OCI-M1 (cell line): Measurements from ENCODE around the gene IER3.

Experiments
- DNase-seq: peaks from one replicate; lab custom pipeline; 2025; lab: John Stamatoyannopoulos, UW

The IER3 gene

GRCh38 chr6:30744054-30744805 is at the start of gene IER3:
IER3 (minus strand) TSS chr6:30744547; CDS start chr6:30744518, 29 bp downstream.
- DNase-seq = peak; percentile 90

- DNase-seq = peak; percentile 85
Measured at GRCh38 chr6:30793521-30794194, 49.3 kb upstream of the IER3 start.

GRCh38 chr6:30792786-30793185 is 48.4 kb upstream of the IER3 start:
- no peak for DNase-seq

- no peak for DNase-seq
Measured at GRCh38 chr6:30790724-30791383, 46.5 kb upstream of the IER3 start.

DNA sequence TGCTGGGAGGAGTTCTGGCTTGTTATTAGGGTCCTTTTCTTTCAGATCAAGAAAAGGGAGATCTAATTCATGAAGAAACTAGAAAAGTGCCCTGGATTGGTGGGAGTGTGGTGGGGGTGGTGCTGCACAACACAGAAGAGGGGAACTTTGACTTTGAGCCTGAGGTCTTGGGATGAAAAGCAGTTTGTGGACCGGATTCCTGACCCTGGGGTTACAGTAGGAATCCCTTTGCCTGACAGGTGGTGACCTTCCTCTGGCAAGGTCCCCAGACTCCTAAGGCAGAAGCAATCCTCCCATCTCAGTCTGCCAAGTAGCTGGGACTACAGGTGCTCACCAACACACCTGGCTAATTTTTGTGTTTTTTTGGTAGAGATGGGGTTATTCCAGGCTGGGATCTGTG is 45.3 kb upstream of the IER3 start:
- DNase-seq = no peak

GRCh38 chr6:30787954-30788353 is 43.6 kb upstream of the IER3 start:
- DNase-seq = peak; percentile 44

DNA sequence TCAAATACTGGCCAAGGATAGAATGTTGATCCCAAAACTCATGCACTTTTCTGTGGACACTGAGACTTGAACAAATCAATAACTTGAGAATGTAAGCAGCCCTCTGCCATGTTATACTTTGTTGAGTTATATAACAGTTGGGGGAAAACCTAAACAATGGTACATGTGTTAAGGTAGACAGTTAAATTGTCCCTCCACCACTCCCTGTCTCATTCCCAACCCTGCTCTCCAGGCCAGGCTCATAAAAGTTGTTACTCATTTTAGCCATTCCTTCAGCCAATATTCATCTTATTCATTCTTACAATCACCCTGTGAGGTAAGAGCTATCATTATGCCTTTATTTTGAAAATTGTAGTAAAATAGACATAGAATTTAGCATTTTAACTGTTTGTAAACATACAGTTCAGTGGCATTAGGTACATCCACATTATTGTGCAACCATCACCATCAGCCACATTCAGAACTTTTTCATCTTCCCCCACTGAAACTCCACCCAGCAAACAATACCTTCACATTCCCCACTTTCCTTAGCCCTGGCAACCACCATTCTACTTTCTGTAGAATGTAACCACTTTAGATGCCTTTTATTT is 38.2 kb upstream of the IER3 start:
- no peak for DNase-seq

DNA sequence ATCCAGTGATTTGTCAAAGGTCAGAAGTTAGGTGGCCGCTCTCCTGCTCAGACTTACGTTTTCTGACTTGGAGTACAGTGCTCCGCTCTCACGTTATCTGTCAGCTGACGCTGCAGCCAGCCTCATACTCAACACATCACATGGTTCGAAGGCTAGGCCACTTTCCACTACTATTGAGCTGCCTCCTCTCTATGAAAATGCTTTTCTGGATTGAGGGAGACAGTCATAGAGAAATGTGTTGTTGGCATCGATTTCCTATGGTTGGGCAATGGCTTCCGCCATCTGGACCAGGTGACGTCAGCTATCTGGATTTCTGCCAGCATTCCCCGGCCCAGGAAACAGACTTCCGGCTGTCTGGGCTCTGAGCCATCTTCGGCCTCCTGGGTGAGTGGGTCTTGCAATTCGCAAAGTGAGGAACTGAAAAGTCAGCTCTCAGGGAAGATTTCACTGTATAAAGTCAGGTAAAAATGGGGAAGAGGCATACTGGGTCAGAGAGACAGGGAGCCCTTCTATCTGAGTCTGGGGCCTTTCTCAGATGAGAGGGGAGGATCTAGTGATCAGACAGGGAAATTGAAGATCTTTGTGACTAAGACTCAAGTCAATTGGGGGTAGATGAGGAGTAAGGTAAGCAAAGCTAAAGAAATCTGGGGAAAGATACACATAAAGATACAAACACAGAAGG is 37.5 kb upstream of the IER3 start:
- peak; percentile 89 for DNase-seq

- DNase-seq = no peak
Measured at GRCh38 chr6:30781395-30781742, 37.0 kb upstream of the IER3 start.

- no peak for DNase-seq
Measured at GRCh38 chr6:30780642-30780920, 36.2 kb upstream of the IER3 start.

GRCh38 chr6:30779850-30780641 is 35.7 kb upstream of the IER3 start:
- DNase-seq = no peak

GRCh38 chr6:30778001-30778635 is 33.8 kb upstream of the IER3 start:
- no peak for DNase-seq

DNA sequence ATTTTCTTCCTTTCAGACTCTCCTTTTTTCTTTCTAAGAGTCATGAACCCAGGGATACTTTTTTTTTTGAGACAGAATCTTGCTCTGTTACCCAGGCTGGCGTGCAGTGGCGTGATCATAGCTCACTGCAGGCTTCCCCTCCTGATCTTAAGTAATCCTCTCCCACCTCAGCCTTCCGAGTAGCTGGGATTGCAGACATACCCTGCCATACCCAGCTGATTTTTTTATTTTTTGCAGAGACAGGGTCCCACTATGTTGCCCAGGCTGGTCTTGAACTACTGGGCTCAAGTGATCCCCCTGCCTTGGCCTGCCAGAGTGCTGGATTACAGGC is 32.8 kb upstream of the IER3 start:
- DNase-seq = no peak

GRCh38 chr6:30776390-30777154 is 32.2 kb upstream of the IER3 start:
- no peak for DNase-seq

DNA sequence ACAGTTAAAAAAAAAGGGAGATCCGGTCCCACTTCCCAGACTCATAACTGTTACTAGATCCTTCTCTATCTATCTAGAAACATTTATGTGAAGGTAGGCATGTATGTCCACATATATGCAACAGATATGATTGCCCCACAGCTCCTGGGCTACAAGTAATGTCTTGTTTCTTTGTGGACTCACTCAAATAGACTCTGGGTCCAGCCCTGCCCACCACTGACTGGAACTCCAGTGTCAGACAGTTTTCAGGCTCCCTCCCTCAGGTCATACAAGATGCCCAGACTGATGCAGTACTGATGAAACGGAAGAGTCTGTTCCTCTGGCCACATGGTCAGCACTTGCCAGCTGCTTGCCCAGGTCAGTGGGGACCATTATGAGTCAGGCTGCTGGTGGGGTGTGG is 30.8 kb upstream of the IER3 start:
- no peak for DNase-seq

DNA sequence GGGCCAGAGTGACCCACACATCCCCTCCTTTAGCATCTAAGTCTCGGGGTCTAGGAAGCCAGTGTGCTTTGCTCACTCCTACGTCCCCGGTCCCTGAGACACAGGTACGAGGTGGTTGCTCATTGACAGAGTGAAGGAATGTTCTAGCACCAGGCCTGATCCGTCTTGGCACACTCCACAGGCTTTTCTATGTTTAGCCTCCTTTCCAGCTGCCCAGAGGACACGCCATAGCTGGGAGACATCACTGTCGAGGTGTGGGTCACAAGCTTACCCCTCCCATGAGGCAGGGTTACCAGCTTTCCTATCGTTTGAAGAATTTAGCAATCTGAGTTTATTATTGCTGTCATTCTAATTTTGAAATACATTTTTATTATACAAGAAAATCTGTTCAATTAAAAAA is 30.4 kb upstream of the IER3 start:
- DNase-seq = no peak

DNA sequence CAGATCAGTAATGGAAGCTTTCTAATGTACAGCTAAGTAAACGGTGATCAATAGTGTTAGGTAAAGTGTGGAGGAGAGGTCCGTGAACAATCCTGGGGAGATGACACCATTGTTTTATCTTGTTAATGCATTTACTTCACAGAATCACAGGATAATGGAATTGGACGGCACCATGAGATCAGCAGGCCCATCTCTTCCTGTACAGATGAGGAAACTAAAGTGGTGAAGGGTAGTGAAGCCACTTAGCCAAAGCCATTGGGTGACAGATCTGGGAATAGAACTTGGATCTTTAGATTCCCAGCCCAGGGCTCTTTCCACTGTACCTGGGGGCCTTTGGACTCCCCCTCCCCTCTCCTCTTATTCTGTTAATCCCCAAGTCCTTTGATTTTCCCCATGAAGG is 26.2 kb upstream of the IER3 start:
- DNase-seq = no peak

GRCh38 chr6:30769853-30770524 is 25.6 kb upstream of the IER3 start:
- no peak for DNase-seq

GRCh38 chr6:30769088-30769852 is 24.9 kb upstream of the IER3 start:
- DNase-seq = peak; percentile 73
